HG02610 (cell line): Measurements from ENCODE around the gene MRPL55.

Experiments
- ATAC-seq: cut with Tn5 transposase; IDR thresholded peaks from one replicate; pipeline ENCODE4 v1.9.1; 2021; ENCODE audit warnings: mild to moderate bottlenecking, moderate library complexity; ENCODE audit not compliant: unreplicated experiment

The MRPL55 gene

GRCh38 chr1:228102791-228103620 is 6.1 kb downstream of the MRPL55 start, which contains the start of gene C1orf35:
Gene C1orf35, minus strand, starts transcription at chr1:228103325. Its CDS starts 98 bp downstream, at chr1:228103227.
- peak; percentile 68 for ATAC-seq

GRCh38 chr1:228101994-228102790 is 6.9 kb downstream of the MRPL55 start:
- ATAC-seq = peak; percentile 10

DNA sequence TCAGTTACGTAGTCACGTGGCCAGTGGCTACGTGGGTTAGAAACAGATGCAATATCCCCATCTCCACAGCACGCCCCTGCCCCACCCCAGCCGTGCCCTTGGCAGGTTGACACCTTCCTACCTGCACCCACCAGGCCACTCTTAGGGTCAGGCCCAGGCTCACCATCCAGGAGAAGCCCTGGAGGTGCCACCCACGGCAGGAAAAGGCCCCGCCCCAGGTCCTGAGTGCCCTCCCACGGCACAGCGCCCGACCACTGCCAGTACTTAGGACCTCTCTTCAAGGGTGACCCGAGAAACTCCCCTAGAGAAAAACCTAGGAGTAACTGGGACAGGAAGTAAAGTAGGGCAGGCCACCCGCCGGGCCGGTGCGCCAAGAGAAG is 7.5 kb downstream of the MRPL55 start:
- no peak for ATAC-seq

GRCh38 chr1:228100822-228101613 is 8.1 kb downstream of the MRPL55 start:
- no peak for ATAC-seq

GRCh38 chr1:228099331-228099732 is 9.8 kb downstream of the MRPL55 start:
- ATAC-seq = no peak

- no peak for ATAC-seq
These were observed 10.7 kb downstream of the MRPL55 start for GRCh38 chr1:228098323-228098931.

- ATAC-seq = no peak
These were observed 11.6 kb downstream of the MRPL55 start for GRCh38 chr1:228097333-228098081.

GRCh38 chr1:228096416-228097332 is 12.4 kb downstream of the MRPL55 start:
- ATAC-seq = no peak

DNA sequence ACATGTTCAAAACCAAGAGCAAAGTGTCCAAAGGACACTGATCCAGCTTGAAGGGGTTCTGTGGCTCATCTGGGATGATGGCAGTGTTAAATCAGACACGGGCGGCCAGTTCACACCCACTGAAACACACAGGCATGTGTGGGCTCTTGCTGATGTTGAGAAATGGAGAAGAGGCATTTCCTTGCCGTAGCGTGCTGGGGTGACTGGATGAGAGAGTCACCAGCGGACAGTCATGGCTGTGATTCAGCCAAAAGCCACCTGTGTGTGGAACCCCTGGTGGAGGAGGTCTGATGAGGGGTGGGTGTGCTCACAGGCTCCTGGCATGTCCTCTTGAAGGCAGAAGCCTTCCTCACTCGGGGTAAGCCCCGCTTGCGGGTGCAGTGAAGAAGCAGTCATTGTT is 13.2 kb downstream of the MRPL55 start:
- no peak for ATAC-seq

- no peak for ATAC-seq
These were observed 13.9 kb downstream of the MRPL55 start for GRCh38 chr1:228095161-228095560.

- ATAC-seq = no peak
These were observed 14.6 kb downstream of the MRPL55 start for GRCh38 chr1:228094432-228095016.

GRCh38 chr1:228093050-228093906 is 15.8 kb downstream of the MRPL55 start:
- no peak for ATAC-seq

GRCh38 chr1:228092342-228093049 is 16.6 kb downstream of the MRPL55 start:
- no peak for ATAC-seq

DNA sequence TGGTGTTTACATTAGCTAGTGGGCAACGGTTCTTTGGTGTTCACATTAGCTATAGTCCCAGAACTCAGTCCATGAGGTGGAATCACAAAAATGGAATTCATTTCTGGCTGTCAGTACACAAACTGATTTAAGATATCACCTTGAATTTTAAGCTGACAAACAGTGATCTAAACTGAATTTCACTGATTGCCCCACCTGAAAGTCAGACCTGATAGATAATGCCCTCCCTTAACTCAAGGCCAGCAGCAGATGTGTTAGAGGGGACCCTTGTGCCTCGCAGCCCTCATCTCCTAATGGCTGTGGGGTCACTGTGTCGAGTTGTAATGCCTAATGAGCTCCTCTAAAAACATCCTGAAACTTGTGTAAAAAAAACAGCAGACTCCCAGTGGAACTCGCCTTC is 18.0 kb downstream of the MRPL55 start:
- no peak for ATAC-seq

- ATAC-seq = no peak
These were observed 18.5 kb downstream of the MRPL55 start for GRCh38 chr1:228090613-228091081.

DNA sequence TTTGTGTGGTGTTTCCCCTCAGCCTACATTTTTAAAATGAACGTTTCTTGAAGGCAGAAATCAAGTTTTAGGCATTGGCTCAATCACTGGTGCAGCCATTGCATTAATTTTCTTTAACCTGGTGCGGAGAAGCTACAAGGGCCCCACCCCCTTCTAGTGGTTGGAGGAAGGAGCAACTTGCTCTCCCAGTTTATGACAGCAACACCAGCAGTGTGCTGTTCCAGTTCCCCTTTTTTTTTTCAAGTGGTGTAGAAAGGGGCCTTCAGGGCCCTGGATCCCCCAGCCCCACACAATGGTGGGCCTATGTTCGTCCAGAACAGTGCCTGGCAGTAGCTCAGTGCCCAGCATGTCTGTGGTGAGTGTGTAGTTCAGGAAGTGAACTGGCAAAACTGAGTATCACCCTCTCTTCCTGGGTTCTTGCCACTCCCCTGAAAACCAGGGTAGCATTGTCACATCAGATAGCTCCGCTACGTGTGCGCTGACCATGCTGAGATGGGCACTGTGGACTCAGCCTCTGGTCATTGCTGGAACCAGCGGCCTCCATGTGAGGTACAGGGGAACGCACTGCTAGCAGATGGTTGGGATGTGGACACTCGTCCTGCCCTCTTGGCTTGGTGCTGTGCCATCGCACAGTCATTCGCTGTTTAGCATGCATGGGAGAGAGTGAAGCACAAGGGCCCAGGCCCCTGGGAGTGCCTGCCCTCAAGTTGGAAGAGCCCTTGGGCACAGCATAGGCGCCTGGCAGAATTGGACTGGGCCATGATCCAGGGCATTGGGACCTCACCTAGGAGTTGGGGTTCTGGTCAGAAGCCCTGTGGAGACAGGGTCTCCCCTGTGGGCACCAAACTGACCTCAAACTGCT is 19.3 kb downstream of the MRPL55 start:
- peak; percentile 42 for ATAC-seq
